ENCODE data around the gene LCMT1. TPM values are rescaled to one million over a fixed set of nuclear protein-coding genes. Genes with fewer than 3 reads are reported as not detected.

LCMT1 gene
- total and polyA plus RNA-seq, 9 of the 15 experiments (the other 6 are each of a cell fraction or from before 2014, with no cell fraction given) = 20.0 to 42.8 (median 32.3) TPM

DNA sequence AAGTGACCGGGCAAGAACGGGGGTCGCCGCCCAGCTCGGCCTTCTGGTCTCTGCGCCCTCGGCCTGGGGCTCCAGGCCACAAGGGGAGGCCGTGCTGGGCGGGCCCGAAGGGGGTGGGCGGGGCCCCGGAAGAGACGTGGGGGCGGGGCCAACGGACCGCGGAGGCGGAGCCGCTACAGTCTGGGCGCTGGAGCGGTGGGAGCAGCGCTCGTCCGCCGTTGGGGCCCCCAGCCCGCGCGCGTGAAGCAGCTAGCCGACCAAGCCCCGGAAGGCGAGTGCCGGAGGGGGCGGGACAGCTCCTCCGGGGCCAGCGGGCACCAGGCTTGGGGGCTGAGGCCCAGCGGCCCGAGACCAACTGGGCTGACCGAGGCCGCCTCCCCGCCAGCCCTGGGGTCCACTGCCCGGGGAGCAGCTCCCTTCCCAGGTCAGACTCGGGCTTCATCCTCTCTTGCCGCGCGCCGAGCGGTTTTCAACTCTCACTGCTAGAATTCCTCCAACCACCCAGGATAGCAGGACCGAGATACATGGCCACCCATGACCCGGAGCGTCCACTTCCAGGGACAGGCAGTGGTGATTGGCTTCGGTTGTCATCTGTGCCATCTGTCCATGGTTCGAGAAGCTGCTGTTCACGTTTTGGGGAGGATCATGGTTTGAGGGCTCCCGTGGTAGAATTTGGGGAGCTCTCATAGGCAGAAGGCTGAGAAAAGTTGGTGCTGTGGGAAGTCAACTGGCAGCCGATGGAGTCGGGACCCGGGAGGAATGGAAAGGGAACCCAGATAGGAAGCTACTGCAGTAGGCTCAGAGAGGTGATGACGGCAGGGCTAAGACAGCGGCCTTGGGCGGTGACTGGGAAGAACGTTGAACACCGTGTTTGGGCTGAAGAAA lies 44.6 kb upstream of the LCMT1 start (continued):
- TF ChIP-seq, protein P1, sequence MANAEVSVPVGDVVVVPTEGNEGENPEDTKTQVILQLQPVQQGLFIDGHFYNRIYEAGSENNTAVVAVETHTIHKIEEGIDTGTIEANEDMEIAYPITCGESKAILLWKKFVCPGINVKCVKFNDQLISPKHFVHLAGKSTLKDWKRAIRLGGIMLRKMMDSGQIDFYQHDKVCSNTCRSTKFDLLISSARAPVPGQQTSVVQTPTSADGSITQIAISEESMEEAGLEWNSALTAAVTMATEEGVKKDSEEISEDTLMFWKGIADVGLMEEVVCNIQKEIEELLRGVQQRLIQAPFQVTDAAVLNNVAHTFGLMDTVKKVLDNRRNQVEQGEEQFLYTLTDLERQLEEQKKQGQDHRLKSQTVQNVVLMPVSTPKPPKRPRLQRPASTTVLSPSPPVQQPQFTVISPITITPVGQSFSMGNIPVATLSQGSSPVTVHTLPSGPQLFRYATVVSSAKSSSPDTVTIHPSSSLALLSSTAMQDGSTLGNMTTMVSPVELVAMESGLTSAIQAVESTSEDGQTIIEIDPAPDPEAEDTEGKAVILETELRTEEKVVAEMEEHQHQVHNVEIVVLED (CRISPR knock-in tag; IDR thresholded peaks at IDR 0.05) = no peak
- TF ChIP-seq CBX1 (IDR thresholded peaks at IDR 0.05; ENCODE audit: low read depth) = 0 out of 2 replicates have a peak, but pooled peaks have one; percentile 40
- no peak for TF ChIP-seq XRCC3 (IDR thresholded peaks at IDR 0.05)
- TF ChIP-seq, protein P2, sequence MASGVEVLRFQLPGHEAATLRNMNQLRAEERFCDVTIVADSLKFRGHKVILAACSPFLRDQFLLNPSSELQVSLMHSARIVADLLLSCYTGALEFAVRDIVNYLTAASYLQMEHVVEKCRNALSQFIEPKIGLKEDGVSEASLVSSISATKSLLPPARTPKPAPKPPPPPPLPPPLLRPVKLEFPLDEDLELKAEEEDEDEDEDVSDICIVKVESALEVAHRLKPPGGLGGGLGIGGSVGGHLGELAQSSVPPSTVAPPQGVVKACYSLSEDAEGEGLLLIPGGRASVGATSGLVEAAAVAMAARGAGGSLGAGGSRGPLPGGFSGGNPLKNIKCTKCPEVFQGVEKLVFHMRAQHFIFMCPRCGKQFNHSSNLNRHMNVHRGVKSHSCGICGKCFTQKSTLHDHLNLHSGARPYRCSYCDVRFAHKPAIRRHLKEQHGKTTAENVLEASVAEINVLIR (CRISPR knock-in tag; IDR thresholded peaks at IDR 0.05) = no peak
- TF ChIP-seq NEUROD1 (IDR thresholded peaks at IDR 0.05; ENCODE audit: borderline replicate concordance, low read depth, low read length, partially characterized antibody) = peak; percentile 4
- 0 out of 2 replicates have a peak, but pooled peaks have one; percentile 4 for TF ChIP-seq CBFA2T3 (IDR thresholded peaks at IDR 0.05)
- TF ChIP-seq, protein P3, sequence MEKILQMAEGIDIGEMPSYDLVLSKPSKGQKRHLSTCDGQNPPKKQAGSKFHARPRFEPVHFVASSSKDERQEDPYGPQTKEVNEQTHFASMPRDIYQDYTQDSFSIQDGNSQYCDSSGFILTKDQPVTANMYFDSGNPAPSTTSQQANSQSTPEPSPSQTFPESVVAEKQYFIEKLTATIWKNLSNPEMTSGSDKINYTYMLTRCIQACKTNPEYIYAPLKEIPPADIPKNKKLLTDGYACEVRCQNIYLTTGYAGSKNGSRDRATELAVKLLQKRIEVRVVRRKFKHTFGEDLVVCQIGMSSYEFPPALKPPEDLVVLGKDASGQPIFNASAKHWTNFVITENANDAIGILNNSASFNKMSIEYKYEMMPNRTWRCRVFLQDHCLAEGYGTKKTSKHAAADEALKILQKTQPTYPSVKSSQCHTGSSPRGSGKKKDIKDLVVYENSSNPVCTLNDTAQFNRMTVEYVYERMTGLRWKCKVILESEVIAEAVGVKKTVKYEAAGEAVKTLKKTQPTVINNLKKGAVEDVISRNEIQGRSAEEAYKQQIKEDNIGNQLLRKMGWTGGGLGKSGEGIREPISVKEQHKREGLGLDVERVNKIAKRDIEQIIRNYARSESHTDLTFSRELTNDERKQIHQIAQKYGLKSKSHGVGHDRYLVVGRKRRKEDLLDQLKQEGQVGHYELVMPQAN (IDR thresholded peaks at IDR 0.05; ENCODE audit: borderline replicate concordance) = peak; percentile 53; the same call in 1 of the 2 replicates
- no peak for TF ChIP-seq ILK (tag; IDR thresholded peaks at IDR 0.05; ENCODE audit: borderline replicate concordance, low read depth)
- no peak for TF ChIP-seq ZNF124 (CRISPR knock-in tag; IDR thresholded peaks at IDR 0.05)
- peak in 1 of 2 experiments; percentile 60; a peak in 2 of 4 replicates for TF ChIP-seq NONO (IDR thresholded peaks at IDR 0.05; ENCODE audit: low read depth in 2 of 2, low read length in 1 of 2)
- no peak for TF ChIP-seq SRSF1 (IDR thresholded peaks at IDR 0.05; ENCODE audit: low read depth, low read length)
- no peak for TF ChIP-seq SRSF7 (optimal IDR thresholded peaks at IDR 0.05; ENCODE audit: low read depth, low read length)
- TF ChIP-seq MTF1 (CRISPR knock-in tag; IDR thresholded peaks at IDR 0.05; ENCODE audit: borderline replicate concordance) = no peak
- TF ChIP-seq, protein P4, sequence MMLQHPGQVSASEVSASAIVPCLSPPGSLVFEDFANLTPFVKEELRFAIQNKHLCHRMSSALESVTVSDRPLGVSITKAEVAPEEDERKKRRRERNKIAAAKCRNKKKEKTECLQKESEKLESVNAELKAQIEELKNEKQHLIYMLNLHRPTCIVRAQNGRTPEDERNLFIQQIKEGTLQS (IDR thresholded peaks at IDR 0.05) = no peak
- TF ChIP-seq, protein P4 (CRISPR knock-in tag; conservative IDR thresholded peaks at IDR 0.05) = no peak
- TF ChIP-seq ZNF830 (CRISPR knock-in tag; IDR thresholded peaks at IDR 0.05) = 0 out of 2 replicates have a peak, but pooled peaks have one; percentile 49
- 0 out of 2 replicates have a peak, but pooled peaks have one; percentile 43 for TF ChIP-seq HDGF (IDR thresholded peaks at IDR 0.05)

All from K562 (cell line).